ENCODE data around the gene DCLK1. TPM values are rescaled to one million over a fixed set of nuclear protein-coding genes. Genes with fewer than 3 reads are reported as not detected.
A peak's percentile ranks its signal among the peaks of the same experiment; 100 is the strongest.

DCLK1 gene
- total and polyA plus RNA-seq, 2 donors (not counting 1 experiment from before 2014, with no cell fraction given) = 0.56 to 6.3 TPM

DNA sequence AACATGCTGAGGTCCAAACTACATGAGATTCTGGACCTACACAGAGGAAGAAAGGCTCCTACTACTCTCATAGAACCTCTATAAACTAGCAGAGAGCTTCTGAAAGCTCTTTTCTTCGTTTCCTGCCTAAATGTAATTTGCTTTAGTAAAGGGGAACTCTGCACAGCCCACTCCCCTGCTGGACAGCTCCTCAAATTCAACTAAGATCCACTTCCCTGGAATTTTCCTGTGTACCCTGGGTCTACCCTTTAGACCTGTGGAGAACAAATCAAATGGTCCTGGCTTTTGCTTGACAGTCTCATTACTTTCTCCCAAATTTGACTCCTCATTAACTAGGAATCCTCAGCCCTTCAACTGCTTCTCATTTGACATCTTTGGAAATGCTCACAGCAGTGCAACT is 3.5 kb upstream of the DCLK1 start:
- DNase-seq (ENCODE audit: low read depth in 2 of 2) = no peak
- Histone ChIP-seq H3K27ac (ENCODE audit: insufficient read depth, low read length) (no peak overlapping the region), H3K36me3 (ENCODE audit: control insufficient read depth, insufficient read depth, low read length) (no peaks in the 10 kb centered on the region), H4K20me1 (ENCODE audit: control insufficient read depth, extremely low read depth, insufficient read depth, low read length) (no peaks in the 10 kb centered on the region), H3K27me3 (ENCODE audit: control insufficient read depth, insufficient read depth, low read length) (peaks cover 9% of the 10 kb centered on the region), H3K4me2 (ENCODE audit: extremely low read depth, insufficient read depth, low read length) (no peak overlapping the region), H3K9me3 (ENCODE audit: control insufficient read depth, insufficient read depth, low read depth, low read length) (no peaks in the 10 kb centered on the region), H3K79me2 (ENCODE audit: control insufficient read depth, insufficient read depth, low read length) (no peaks in the 10 kb centered on the region), H3K9ac (ENCODE audit: insufficient read depth, low read length) (no peak overlapping the region), H2AFZ (ENCODE audit: low read length) (no peak overlapping the region), H3K4me3 (replicated peaks in 1 of 4; ENCODE audit: control extremely low read depth in 1 of 4, insufficient read depth in 1 of 4, low read depth in 3 of 4, low read length in 4 of 4) (no peak overlapping the region), H3K4me1 (ENCODE audit: control insufficient read depth, extremely low read depth, insufficient read depth, low read length) (no peaks in the 10 kb centered on the region)
- TF ChIP-seq EZH2 (IDR thresholded peaks at IDR 0.05; ENCODE audit: low read length, missing control alignments) = no peak
- TF ChIP-seq, protein P1, sequence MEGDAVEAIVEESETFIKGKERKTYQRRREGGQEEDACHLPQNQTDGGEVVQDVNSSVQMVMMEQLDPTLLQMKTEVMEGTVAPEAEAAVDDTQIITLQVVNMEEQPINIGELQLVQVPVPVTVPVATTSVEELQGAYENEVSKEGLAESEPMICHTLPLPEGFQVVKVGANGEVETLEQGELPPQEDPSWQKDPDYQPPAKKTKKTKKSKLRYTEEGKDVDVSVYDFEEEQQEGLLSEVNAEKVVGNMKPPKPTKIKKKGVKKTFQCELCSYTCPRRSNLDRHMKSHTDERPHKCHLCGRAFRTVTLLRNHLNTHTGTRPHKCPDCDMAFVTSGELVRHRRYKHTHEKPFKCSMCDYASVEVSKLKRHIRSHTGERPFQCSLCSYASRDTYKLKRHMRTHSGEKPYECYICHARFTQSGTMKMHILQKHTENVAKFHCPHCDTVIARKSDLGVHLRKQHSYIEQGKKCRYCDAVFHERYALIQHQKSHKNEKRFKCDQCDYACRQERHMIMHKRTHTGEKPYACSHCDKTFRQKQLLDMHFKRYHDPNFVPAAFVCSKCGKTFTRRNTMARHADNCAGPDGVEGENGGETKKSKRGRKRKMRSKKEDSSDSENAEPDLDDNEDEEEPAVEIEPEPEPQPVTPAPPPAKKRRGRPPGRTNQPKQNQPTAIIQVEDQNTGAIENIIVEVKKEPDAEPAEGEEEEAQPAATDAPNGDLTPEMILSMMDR (conservative IDR thresholded peaks at IDR 0.05 in 1 of 2, IDR thresholded peaks at IDR 0.05 in 1 of 2; ENCODE audit: low read depth in 1 of 2, low read length in 2 of 2) = no peak

DNA sequence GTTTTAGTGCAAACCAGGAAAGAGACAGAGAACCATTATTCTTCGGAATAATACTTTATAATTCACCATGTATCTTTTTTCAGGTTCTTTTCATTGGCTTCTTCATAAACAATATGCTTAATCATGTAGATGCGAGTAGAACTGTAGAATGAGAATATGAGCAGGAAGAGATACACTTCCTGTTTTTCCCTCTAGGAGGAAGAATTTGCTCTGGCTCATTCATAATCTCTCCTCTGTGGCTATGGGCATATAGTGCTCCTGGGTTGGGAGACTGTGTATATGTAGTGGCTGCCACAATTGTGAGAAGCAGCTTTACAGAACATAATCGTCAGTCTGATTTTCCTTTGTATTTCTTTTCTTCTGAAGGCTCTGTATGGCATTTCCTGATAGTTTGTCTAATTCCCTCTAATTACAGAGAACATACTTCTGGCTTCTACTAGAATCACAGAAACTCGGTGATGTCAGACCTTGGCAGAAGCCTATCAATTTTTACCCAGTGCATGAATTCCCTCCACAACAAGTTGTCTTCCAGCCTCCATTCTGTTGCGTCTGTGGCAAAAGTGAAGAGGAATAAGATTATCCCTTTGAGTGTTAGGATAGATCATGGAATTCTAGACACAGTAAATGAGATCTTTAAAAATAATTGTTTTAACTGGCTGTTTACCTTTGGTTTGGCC is 2.9 kb upstream of the DCLK1 start:
- H3K36me3 ChIP-seq (ENCODE audit: control insufficient read depth, insufficient read depth, low read length) = no peaks in the 10 kb centered on the region
- H3K9me3 ChIP-seq (ENCODE audit: control insufficient read depth, insufficient read depth, low read depth, low read length) = no peaks in the 10 kb centered on the region
- no peak for DNase-seq (ENCODE audit: low read depth in 2 of 2)
- no peak overlapping the region for H3K4me2 ChIP-seq (ENCODE audit: extremely low read depth, insufficient read depth, low read length)
- TF ChIP-seq EZH2 (IDR thresholded peaks at IDR 0.05; ENCODE audit: low read length, missing control alignments) = no peak
- TF ChIP-seq, protein P1 (conservative IDR thresholded peaks at IDR 0.05 in 1 of 2, IDR thresholded peaks at IDR 0.05 in 1 of 2; ENCODE audit: low read depth in 1 of 2, low read length in 2 of 2) = peak in 1 of 2 donors; percentile 18
- no peak overlapping the region for H3K4me3 ChIP-seq (replicated peaks in 1 of 4; ENCODE audit: control extremely low read depth in 1 of 4, insufficient read depth in 1 of 4, low read depth in 3 of 4, low read length in 4 of 4)
- H2AFZ ChIP-seq (ENCODE audit: low read length) = no peak overlapping the region
- no peaks in the 10 kb centered on the region for H4K20me1 ChIP-seq (ENCODE audit: control insufficient read depth, extremely low read depth, insufficient read depth, low read length)
- H3K79me2 ChIP-seq (ENCODE audit: control insufficient read depth, insufficient read depth, low read length) = no peaks in the 10 kb centered on the region
- H3K27ac ChIP-seq (ENCODE audit: insufficient read depth, low read length) = no peak overlapping the region
- no peak overlapping the region for H3K9ac ChIP-seq (ENCODE audit: insufficient read depth, low read length)
- H3K27me3 ChIP-seq (ENCODE audit: control insufficient read depth, insufficient read depth, low read length) = peaks cover 9% of the 10 kb centered on the region
- H3K4me1 ChIP-seq (ENCODE audit: control insufficient read depth, extremely low read depth, insufficient read depth, low read length) = no peaks in the 10 kb centered on the region

DNA sequence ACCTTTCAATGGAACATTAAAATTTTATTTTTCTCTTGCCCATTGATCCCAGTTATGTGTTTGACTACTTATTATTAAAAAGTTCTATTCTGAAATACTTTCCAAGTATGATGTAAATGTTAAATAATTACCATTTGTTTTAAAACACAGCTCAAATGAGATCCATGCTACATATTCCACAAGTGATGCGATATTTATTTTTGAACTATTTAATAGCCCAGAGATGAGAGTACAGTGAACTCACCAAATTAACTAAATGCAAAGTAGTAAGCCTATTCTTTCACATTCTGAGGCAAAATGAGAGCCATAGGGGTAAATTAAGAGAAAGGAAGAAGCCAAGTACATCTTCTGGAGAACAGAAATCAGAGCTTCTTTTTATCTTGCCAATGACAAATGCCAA is 1.2 kb upstream of the DCLK1 start:
- TF ChIP-seq EZH2 (IDR thresholded peaks at IDR 0.05; ENCODE audit: low read length, missing control alignments) = no peak
- TF ChIP-seq, protein P1 (conservative IDR thresholded peaks at IDR 0.05 in 1 of 2, IDR thresholded peaks at IDR 0.05 in 1 of 2; ENCODE audit: low read depth in 1 of 2, low read length in 2 of 2) = no peak
- DNase-seq (ENCODE audit: low read depth in 2 of 2) = no peak

More for the DNA sequence above, 1.2 kb upstream of the DCLK1 start:
- H3K9me3 ChIP-seq (ENCODE audit: control insufficient read depth, insufficient read depth, low read depth, low read length) = no peaks in the 10 kb centered on the region
- H4K20me1 ChIP-seq (ENCODE audit: control insufficient read depth, extremely low read depth, insufficient read depth, low read length) = no peaks in the 10 kb centered on the region
- no peak overlapping the region for H3K27ac ChIP-seq (ENCODE audit: insufficient read depth, low read length)
- no peaks in the 10 kb centered on the region for H3K4me1 ChIP-seq (ENCODE audit: control insufficient read depth, extremely low read depth, insufficient read depth, low read length)
- H2AFZ ChIP-seq (ENCODE audit: low read length) = no peak overlapping the region
- H3K9ac ChIP-seq (ENCODE audit: insufficient read depth, low read length) = no peak overlapping the region
- H3K4me2 ChIP-seq (ENCODE audit: extremely low read depth, insufficient read depth, low read length) = no peak overlapping the region
- H3K36me3 ChIP-seq (ENCODE audit: control insufficient read depth, insufficient read depth, low read length) = no peaks in the 10 kb centered on the region
- peaks cover 9% of the 10 kb centered on the region for H3K27me3 ChIP-seq (ENCODE audit: control insufficient read depth, insufficient read depth, low read length)
- H3K79me2 ChIP-seq (ENCODE audit: control insufficient read depth, insufficient read depth, low read length) = no peaks in the 10 kb centered on the region
- no peak overlapping the region for H3K4me3 ChIP-seq (replicated peaks in 1 of 4; ENCODE audit: control extremely low read depth in 1 of 4, insufficient read depth in 1 of 4, low read depth in 3 of 4, low read length in 4 of 4)
